HEK293 (cell line): ENCODE results near the gene ABHD8.

Experiments
- BCL11A ChIP-seq: fragments of 450-650 bp; formaldehyde crosslinking; IDR thresholded peaks from 2 replicates; pipeline ENCODE4 v1.5.1; 2016; ENCODE audit warnings: low read depth, missing biosample characterization, missing genetic modification characterization
- GLI4 ChIP-seq: fragments of 450-650 bp; formaldehyde crosslinking; IDR thresholded peaks from 2 replicates; pipeline ENCODE4 v1.5.1; 2016; ENCODE audit warnings: missing biosample characterization, missing genetic modification characterization
- GLIS2 ChIP-seq: fragments of 450-650 bp; formaldehyde crosslinking; IDR thresholded peaks from 2 replicates; pipeline ENCODE4 v1.5.1; 2016; ENCODE audit warnings: missing biosample characterization, missing genetic modification characterization
- HOXC10 ChIP-seq: sonication (generic); formaldehyde crosslinking; IDR thresholded peaks from 2 replicates; pipeline ENCODE4 v1.8.1; 2023; ENCODE audit warnings: mild to moderate bottlenecking, missing genetic modification reagents
- KLF1 ChIP-seq: fragments of 450-650 bp; formaldehyde crosslinking; IDR thresholded peaks from 2 replicates; pipeline ENCODE4 v1.5.1; 2016; ENCODE audit warnings: missing biosample characterization, missing genetic modification characterization
- SP3 ChIP-seq: fragments of 450-650 bp; formaldehyde crosslinking; IDR thresholded peaks from 2 replicates; pipeline ENCODE4 v1.5.1; 2016; ENCODE audit warnings: missing biosample characterization, missing genetic modification characterization
- TRIM28 ChIP-seq: IDR thresholded peaks from 2 replicates; pipeline ENCODE4 v1.6.1; 2011; ENCODE audit warnings: low read length, control low read depth, borderline replicate concordance
- YY1 ChIP-seq: fragments of 450-650 bp; formaldehyde crosslinking; IDR thresholded peaks from 2 replicates; pipeline ENCODE4 v1.5.1; 2018; ENCODE audit warnings: missing biosample characterization, missing genetic modification characterization
- ZFP41 ChIP-seq: fragments of 450-650 bp; formaldehyde crosslinking; IDR thresholded peaks from 2 replicates; pipeline ENCODE4 v1.5.1; 2016; ENCODE audit warnings: missing biosample characterization, missing genetic modification characterization, borderline replicate concordance
- ZNF184 ChIP-seq: fragments of 450-650 bp; IDR thresholded peaks from 2 replicates; pipeline ENCODE4 v1.5.1; 2018; ENCODE audit warnings: missing biosample characterization, mild to moderate bottlenecking, missing genetic modification characterization
- ZNF23 ChIP-seq: fragments of 450-650 bp; formaldehyde crosslinking; IDR thresholded peaks from 2 replicates; pipeline ENCODE4 v1.5.1; 2016; ENCODE audit warnings: missing biosample characterization, missing genetic modification characterization, borderline replicate concordance
- ZNF274 ChIP-seq, 2 experiments: fragments of 200-500 bp in 1 of 2; fragments of 450-650 bp in 1 of 2; sonication (Bioruptor generic) in 1 of 2; formaldehyde crosslinking in 1 of 2; IDR thresholded peaks; 2 replicates each; pipeline versions ENCODE4 v1.5.1 to v1.6.1; 2014 to 2016; ENCODE audit warnings: borderline replicate concordance in 1 of 2, inconsistent platforms in 1 of 2, low read length in 1 of 2, missing biosample characterization in 1 of 2, missing genetic modification characterization in 1 of 2
- ZNF292 ChIP-seq: fragments of 450-650 bp; formaldehyde crosslinking; IDR thresholded peaks from 2 replicates; pipeline ENCODE4 v1.5.1; 2016; ENCODE audit warnings: low read depth, missing biosample characterization, missing genetic modification characterization, borderline replicate concordance
- ZNF335 ChIP-seq: fragments of 450-650 bp; formaldehyde crosslinking; conservative IDR thresholded peaks from 2 replicates; pipeline ENCODE4 v1.5.1; 2016; ENCODE audit warnings: missing biosample characterization, missing genetic modification characterization
- ZNF366 ChIP-seq: fragments of 450-650 bp; formaldehyde crosslinking; conservative IDR thresholded peaks from 2 replicates; pipeline ENCODE4 v1.5.1; 2016; ENCODE audit warnings: missing biosample characterization, missing genetic modification characterization
- ZNF404 ChIP-seq: fragments of 450-650 bp; formaldehyde crosslinking; IDR thresholded peaks from 2 replicates; pipeline ENCODE4 v1.5.1; 2017; ENCODE audit warnings: missing biosample characterization, missing genetic modification characterization
- ZNF529 ChIP-seq: fragments of 450-650 bp; formaldehyde crosslinking; IDR thresholded peaks from 2 replicates; pipeline ENCODE4 v1.5.1; 2017; ENCODE audit warnings: missing genetic modification characterization, missing biosample characterization; ENCODE audit not compliant: insufficient replicate concordance
- ZNF571 ChIP-seq: fragments of 450-650 bp; formaldehyde crosslinking; IDR thresholded peaks from 2 replicates; pipeline ENCODE4 v1.5.0; 2017; ENCODE audit warnings: missing biosample characterization, missing genetic modification characterization
- ZNF629 ChIP-seq: fragments of 450-650 bp; formaldehyde crosslinking; IDR thresholded peaks from 2 replicates; pipeline ENCODE4 v1.5.1; 2017; ENCODE audit warnings: missing biosample characterization, missing genetic modification characterization
- ZNF707 ChIP-seq: fragments of 450-650 bp; formaldehyde crosslinking; IDR thresholded peaks from 2 replicates; pipeline ENCODE4 v1.5.1; 2016; ENCODE audit warnings: missing biosample characterization, missing genetic modification characterization
- ZSCAN23 ChIP-seq: fragments of 450-650 bp; formaldehyde crosslinking; IDR thresholded peaks from 2 replicates; pipeline ENCODE4 v1.5.1; 2016; ENCODE audit warnings: missing biosample characterization, missing genetic modification characterization
- TF ChIP-seq, protein P1 (sequence below): fragments of 450-650 bp; formaldehyde crosslinking; conservative IDR thresholded peaks from 2 replicates; pipeline ENCODE4 v1.5.1; 2016; ENCODE audit warnings: low read depth, missing biosample characterization, missing genetic modification characterization
- TF ChIP-seq, protein P2 (sequence below): fragments of 450-650 bp; formaldehyde crosslinking; IDR thresholded peaks from 2 replicates; pipeline ENCODE4 v1.5.1; 2017; ENCODE audit warnings: missing biosample characterization, mild to moderate bottlenecking, missing genetic modification characterization, moderate library complexity
- TF ChIP-seq, protein P3 (sequence below): fragments of 450-650 bp; formaldehyde crosslinking; IDR thresholded peaks from 2 replicates; pipeline ENCODE4 v1.5.1; 2016; ENCODE audit warnings: missing biosample characterization, missing genetic modification characterization
- TF ChIP-seq, protein P4 (sequence below): fragments of 450-650 bp; formaldehyde crosslinking; IDR thresholded peaks from 2 replicates; pipeline ENCODE4 v1.5.1; 2016; ENCODE audit warnings: missing biosample characterization, missing genetic modification characterization
- TF ChIP-seq, protein P5 (sequence below): fragments of 450-650 bp; formaldehyde crosslinking; IDR thresholded peaks from 2 replicates; pipeline ENCODE4 v1.5.1; 2016; ENCODE audit warnings: missing biosample characterization, missing genetic modification characterization

The ABHD8 gene

DNA sequence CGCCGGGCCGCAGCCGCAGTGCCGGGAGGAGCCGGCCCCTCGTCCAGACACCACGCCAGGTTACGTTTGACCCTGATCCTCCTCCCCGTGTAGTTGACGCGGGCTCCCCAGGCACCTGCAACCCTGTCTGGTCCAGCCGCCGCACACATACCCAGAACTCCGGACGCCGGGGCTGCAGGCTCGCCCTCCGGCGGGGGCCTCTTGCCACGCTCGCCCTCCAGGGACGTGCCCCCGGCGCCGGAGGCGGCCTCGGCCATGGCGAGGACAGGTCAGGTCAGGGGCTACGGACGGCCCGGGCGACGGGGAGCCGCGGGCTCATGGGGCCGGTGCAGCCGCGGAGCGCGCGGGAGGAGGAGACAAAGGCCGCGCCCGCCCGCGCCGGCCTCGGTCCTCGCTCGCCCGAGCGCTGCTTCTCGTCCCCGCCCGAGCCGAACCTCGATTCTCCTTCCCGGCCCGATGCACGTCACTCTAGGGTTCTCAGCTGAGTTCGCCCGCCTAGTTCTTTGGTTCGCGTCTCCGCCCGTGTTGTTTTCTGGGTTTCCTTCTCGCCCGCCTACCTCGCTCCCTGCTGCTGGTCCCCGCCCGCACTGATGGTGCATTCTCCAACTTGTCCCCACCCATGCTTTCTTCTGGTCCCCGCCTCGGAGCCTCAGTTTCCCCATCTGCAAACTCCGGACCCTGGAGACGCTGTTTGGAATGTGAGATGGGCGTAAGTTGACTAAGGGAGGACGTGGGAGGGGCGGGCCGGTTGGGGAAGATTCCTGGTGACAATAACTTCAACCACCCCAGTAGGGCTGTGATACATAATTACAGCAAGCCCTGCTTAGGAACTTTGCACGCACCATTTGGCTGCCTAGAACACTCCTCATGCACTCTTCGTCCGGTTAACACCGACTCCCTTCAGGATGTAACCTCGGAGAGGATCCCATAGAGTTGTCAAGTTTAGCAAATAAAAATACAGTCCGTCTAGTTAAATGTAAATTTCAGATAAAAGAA lies 31.5 kb upstream of the ABHD8 start, which contains the start of gene ANO8 (continued):
- TF ChIP-seq HOXC10 (CRISPR knock-in tag) (peak; percentile 95), ZNF629 (tag by site-specific recombination) (peak; percentile 98), ZNF707 (tag by site-specific recombination) (0 out of 2 replicates have a peak, but pooled peaks have one; percentile 40), ZNF404 (no peak), ZFP41 (tag by site-specific recombination) (no peak), ZNF335 (tag by site-specific recombination) (peak; percentile 84), ZNF529 (tag by site-specific recombination) (peak; percentile 63), GLIS2 (tag by site-specific recombination) (peak; percentile 40; the same call in 1 of the 2 replicates), BCL11A (peak; percentile 79; the same call in 1 of the 2 replicates), ZNF366 (peak; percentile 80), GLI4 (tag by site-specific recombination) (peak; percentile 99; the same call in 1 of the 2 replicates), YY1 (tag by site-specific recombination) (peak; percentile 82), SP3 (tag by site-specific recombination) (peak; percentile 92), ZNF184 (tag by site-specific recombination) (peak; percentile 97), ZNF571 (tag by site-specific recombination) (no peak), ZSCAN23 (tag by site-specific recombination) (peak; percentile 96), KLF1 (tag by site-specific recombination) (peak; percentile 92), ZNF23 (tag by site-specific recombination) (peak; percentile 75; the same call in 1 of the 2 replicates), TRIM28 (peak; percentile 96; the same call in 1 of the 2 replicates), ZNF292 (tag by site-specific recombination) (no peak), ZNF274 (IDR thresholded peaks at IDR 0.05; ENCODE audit: low read length) (no peak), ZNF274 (tag by site-specific recombination; IDR thresholded peaks at IDR 0.05; ENCODE audit: borderline replicate concordance) (no peak)
- TF ChIP-seq, protein P1, sequence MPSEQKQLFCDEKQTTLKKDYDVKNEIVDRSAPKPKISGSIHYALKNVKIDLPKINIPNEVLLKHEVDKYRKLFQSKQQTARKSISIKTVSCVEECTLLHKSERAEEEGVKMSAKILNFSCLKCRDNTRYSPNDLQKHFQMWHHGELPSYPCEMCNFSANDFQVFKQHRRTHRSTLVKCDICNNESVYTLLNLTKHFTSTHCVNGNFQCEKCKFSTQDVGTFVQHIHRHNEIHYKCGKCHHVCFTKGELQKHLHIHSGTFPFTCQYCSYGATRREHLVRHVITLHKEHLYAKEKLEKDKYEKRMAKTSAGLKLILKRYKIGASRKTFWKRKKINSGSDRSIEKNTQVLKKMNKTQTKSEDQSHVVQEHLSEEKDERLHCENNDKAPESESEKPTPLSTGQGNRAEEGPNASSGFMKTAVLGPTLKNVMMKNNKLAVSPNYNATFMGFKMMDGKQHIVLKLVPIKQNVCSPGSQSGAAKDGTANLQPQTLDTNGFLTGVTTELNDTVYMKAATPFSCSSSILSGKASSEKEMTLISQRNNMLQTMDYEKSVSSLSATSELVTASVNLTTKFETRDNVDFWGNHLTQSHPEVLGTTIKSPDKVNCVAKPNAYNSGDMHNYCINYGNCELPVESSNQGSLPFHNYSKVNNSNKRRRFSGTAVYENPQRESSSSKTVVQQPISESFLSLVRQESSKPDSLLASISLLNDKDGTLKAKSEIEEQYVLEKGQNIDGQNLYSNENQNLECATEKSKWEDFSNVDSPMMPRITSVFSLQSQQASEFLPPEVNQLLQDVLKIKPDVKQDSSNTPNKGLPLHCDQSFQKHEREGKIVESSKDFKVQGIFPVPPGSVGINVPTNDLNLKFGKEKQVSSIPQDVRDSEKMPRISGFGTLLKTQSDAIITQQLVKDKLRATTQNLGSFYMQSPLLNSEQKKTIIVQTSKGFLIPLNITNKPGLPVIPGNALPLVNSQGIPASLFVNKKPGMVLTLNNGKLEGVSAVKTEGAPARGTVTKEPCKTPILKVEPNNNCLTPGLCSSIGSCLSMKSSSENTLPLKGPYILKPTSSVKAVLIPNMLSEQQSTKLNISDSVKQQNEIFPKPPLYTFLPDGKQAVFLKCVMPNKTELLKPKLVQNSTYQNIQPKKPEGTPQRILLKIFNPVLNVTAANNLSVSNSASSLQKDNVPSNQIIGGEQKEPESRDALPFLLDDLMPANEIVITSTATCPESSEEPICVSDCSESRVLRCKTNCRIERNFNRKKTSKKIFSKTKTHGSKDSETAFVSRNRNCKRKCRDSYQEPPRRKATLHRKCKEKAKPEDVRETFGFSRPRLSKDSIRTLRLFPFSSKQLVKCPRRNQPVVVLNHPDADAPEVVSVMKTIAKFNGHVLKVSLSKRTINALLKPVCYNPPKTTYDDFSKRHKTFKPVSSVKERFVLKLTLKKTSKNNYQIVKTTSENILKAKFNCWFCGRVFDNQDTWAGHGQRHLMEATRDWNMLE (tag by site-specific recombination): no peak
- TF ChIP-seq, protein P2, sequence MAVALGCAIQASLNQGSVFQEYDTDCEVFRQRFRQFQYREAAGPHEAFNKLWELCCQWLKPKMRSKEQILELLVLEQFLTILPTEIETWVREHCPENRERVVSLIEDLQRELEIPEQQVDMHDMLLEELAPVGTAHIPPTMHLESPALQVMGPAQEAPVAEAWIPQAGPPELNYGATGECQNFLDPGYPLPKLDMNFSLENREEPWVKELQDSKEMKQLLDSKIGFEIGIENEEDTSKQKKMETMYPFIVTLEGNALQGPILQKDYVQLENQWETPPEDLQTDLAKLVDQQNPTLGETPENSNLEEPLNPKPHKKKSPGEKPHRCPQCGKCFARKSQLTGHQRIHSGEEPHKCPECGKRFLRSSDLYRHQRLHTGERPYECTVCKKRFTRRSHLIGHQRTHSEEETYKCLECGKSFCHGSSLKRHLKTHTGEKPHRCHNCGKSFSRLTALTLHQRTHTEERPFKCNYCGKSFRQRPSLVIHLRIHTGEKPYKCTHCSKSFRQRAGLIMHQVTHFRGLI (tag by site-specific recombination): peak; percentile 58
- TF ChIP-seq, protein P3, sequence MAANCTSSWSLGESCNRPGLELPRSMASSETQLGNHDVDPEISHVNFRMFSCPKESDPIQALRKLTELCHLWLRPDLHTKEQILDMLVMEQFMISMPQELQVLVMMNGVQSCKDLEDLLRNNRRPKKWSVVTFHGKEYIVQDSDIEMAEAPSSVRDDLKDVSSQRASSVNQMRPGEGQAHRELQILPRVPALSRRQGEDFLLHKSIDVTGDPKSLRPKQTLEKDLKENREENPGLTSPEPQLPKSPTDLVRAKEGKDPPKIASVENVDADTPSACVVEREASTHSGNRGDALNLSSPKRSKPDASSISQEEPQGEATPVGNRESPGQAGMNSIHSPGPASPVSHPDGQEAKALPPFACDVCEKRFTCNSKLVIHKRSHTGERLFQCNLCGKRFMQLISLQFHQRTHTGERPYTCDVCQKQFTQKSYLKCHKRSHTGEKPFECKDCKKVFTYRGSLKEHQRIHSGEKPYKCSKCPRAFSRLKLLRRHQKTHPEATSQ: peak; percentile 99
- TF ChIP-seq, protein P4, sequence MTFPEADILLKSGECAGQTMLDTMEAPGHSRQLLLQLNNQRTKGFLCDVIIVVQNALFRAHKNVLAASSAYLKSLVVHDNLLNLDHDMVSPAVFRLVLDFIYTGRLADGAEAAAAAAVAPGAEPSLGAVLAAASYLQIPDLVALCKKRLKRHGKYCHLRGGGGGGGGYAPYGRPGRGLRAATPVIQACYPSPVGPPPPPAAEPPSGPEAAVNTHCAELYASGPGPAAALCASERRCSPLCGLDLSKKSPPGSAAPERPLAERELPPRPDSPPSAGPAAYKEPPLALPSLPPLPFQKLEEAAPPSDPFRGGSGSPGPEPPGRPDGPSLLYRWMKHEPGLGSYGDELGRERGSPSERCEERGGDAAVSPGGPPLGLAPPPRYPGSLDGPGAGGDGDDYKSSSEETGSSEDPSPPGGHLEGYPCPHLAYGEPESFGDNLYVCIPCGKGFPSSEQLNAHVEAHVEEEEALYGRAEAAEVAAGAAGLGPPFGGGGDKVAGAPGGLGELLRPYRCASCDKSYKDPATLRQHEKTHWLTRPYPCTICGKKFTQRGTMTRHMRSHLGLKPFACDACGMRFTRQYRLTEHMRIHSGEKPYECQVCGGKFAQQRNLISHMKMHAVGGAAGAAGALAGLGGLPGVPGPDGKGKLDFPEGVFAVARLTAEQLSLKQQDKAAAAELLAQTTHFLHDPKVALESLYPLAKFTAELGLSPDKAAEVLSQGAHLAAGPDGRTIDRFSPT (tag by site-specific recombination): peak; percentile 63; the same call in 1 of the 2 replicates
- TF ChIP-seq, protein P5, sequence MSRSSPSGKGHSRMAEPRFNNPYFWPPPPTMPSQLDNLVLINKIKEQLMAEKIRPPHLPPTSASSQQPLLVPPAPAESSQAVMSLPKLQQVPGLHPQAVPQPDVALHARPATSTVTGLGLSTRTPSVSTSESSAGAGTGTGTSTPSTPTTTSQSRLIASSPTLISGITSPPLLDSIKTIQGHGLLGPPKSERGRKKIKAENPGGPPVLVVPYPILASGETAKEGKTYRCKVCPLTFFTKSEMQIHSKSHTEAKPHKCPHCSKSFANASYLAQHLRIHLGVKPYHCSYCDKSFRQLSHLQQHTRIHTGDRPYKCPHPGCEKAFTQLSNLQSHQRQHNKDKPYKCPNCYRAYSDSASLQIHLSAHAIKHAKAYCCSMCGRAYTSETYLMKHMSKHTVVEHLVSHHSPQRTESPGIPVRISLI (tag by site-specific recombination): no peak
